NCI-H128 (cell line): Measurements from ENCODE around the gene RBM14.

Experiments
- DNase-seq: peaks from one replicate; lab custom pipeline; 2025; ENCODE audit not compliant: unreplicated experiment; lab: John Stamatoyannopoulos, UW

Gene RBM14

GRCh38 chr11:66676282-66676919 is 60.0 kb downstream of the RBM14 start:
- DNase-seq = no peak
